HCT116 (cell line): Measurements from ENCODE around the gene SKA1. TPM values are rescaled to one million over a fixed set of nuclear protein-coding genes. Genes with fewer than 3 reads are reported as not detected.

Experiments
- ATAC-seq: fragments of 200-7000 bp; cut with Tn5 transposase; 2 replicates; pipeline ENCODE4 v1.9.1; 2020; ENCODE audit warnings: mild to moderate bottlenecking, moderate library complexity
- BruUV-seq: library from RNA; stranded (reverse); fragments of 400-500 nt; replicated peaks from 2 replicates; lab custom pipeline; 2021; lab: Mats Ljungman, UMichigan
- CTCF ChIA-PET: fragments of 300-600 bp; sonication (Branson Sonifier 250); formaldehyde crosslinking; loops from one replicate; lab custom pipeline; 2021; ENCODE audit warnings: antibody characterized with exemption; lab: Charles Lee
- POLR2A ChIA-PET: fragments of 300-600, 350-600 bp; sonication (Branson Sonifier 250); formaldehyde crosslinking; loops from one replicate; lab custom pipeline; 2021; ENCODE audit warnings: antibody characterized with exemption; lab: Charles Lee
- RAD21 ChIA-PET, 2 experiments: fragments of 300-600 bp; sonication (Branson Sonifier 250); formaldehyde crosslinking; loops; one replicate each; lab custom pipeline; 2023; ENCODE audit warnings: low total read pairs in 2 of 2; ENCODE audit not compliant: uncharacterized antibody in 2 of 2, unreplicated experiment in 2 of 2, low non-redundant PET in 1 of 2; lab: Charles Lee
- DNase-seq: peaks from one replicate; pipeline ENCODE4 v3.0.0-alpha.2; 2010; ENCODE audit warnings: low read depth, low spot score
- H2AFZ ChIP-seq: fragments of 200-600 bp; shearing (Covaris generic), sonication (generic); 2 replicates; pipeline ENCODE4 v1.6.1; 2017; ENCODE audit warnings: low read depth, mixed run types, mixed read lengths, antibody characterized with exemption, low read length; ENCODE audit not compliant: poor library complexity, severe bottlenecking
- H3K27ac ChIP-seq: 2 replicates; pipeline ENCODE4 v1.5.1; 2012; ENCODE audit warnings: low read depth, low read length
- H3K27me3 ChIP-seq: fragments of 200-600 bp; sonication (generic); 2 replicates; pipeline ENCODE4 v1.6.1; 2016; ENCODE audit warnings: mixed run types, low read length, mixed read lengths; ENCODE audit not compliant: insufficient read depth
- H3K36me3 ChIP-seq, 2 experiments: fragments of 200-500 bp in 1 of 2; fragments of 200-600 bp in 1 of 2; sonication (Bioruptor generic) in 1 of 2; sonication (generic) in 1 of 2; 2 replicates each; pipeline versions ENCODE4 v1.5.1 to v1.6.1; 2014 to 2016; ENCODE audit warnings: low read length in 2 of 2, inconsistent platforms in 1 of 2, mixed read lengths in 1 of 2, mixed run types in 1 of 2; ENCODE audit not compliant: insufficient read depth in 2 of 2, control insufficient read depth in 1 of 2
- H3K4me1 ChIP-seq, 2 experiments: fragments of 200-600 bp in 1 of 2; sonication (generic) in 1 of 2; 2 replicates each; pipeline versions ENCODE4 v1.5.1 to v1.6.1; 2012 to 2017; ENCODE audit warnings: low read length in 2 of 2, inconsistent platforms in 1 of 2, mild to moderate bottlenecking in 1 of 2, mixed read lengths in 1 of 2, mixed run types in 1 of 2, moderate library complexity in 1 of 2; ENCODE audit not compliant: insufficient read depth in 2 of 2, control insufficient read depth in 1 of 2
- H3K4me2 ChIP-seq: fragments of 200-600 bp; sonication (generic); 2 replicates; pipeline ENCODE4 v1.6.1; 2017; ENCODE audit warnings: mixed run types, low read length, mixed read lengths
- H3K4me3 ChIP-seq, 2 experiments: fragments of 200-600 bp in 1 of 2; sonication (generic) in 1 of 2; replicated peaks in 1 of 2; 2 replicates each; pipeline ENCODE4 v1.5.1; 2011 to 2016; ENCODE audit warnings: low read length in 2 of 2, control low read depth in 1 of 2, low read depth in 1 of 2, mild to moderate bottlenecking in 1 of 2, mixed read lengths in 1 of 2, mixed run types in 1 of 2
- H3K79me2 ChIP-seq: fragments of 200-600 bp; sonication (generic); 2 replicates; pipeline ENCODE4 v1.6.1; 2017; ENCODE audit warnings: mild to moderate bottlenecking, mixed run types, low read length, moderate library complexity, mixed read lengths; ENCODE audit not compliant: insufficient read depth
- H3K9ac ChIP-seq: fragments of 200-600 bp; sonication (generic); 2 replicates; pipeline ENCODE4 v1.6.1; 2016; ENCODE audit warnings: low read length, mixed read lengths
- H3K9me2 ChIP-seq: fragments of 200-600 bp; sonication (generic), shearing (Covaris generic); 2 replicates; pipeline ENCODE4 v1.6.1; 2017; ENCODE audit warnings: mixed run types, mild to moderate bottlenecking, moderate library complexity; ENCODE audit not compliant: insufficient read depth
- H3K9me3 ChIP-seq, 2 experiments: fragments of 200-500 bp in 1 of 2; fragments of 200-600 bp in 1 of 2; sonication (Bioruptor generic) in 1 of 2; sonication (generic) in 1 of 2; 2 replicates each; pipeline ENCODE4 v1.6.1; 2014 to 2017; ENCODE audit warnings: low read length in 2 of 2, mixed read lengths in 2 of 2, inconsistent platforms in 1 of 2, low read depth in 1 of 2, mild to moderate bottlenecking in 1 of 2, mixed run types in 1 of 2, moderate library complexity in 1 of 2; ENCODE audit not compliant: control insufficient read depth in 1 of 2, insufficient read depth in 1 of 2
- H4K20me1 ChIP-seq: fragments of 200-600 bp; sonication (generic), shearing (Covaris generic); 2 replicates; pipeline ENCODE4 v1.6.1; 2017; ENCODE audit warnings: mixed run types, mild to moderate bottlenecking, moderate library complexity; ENCODE audit not compliant: insufficient read depth
- ATF3 ChIP-seq: IDR thresholded peaks from 2 replicates; pipeline ENCODE4 v1.6.1; 2012
- CEBPB ChIP-seq: IDR thresholded peaks from 2 replicates; pipeline ENCODE4 v1.6.1; 2012; ENCODE audit warnings: low read depth
- EGR1 ChIP-seq: IDR thresholded peaks from 2 replicates; pipeline ENCODE4 v1.6.1; 2012; ENCODE audit warnings: low read depth
- ELF1 ChIP-seq: IDR thresholded peaks from 2 replicates; pipeline ENCODE4 v1.6.1; 2012; ENCODE audit warnings: low read depth, borderline replicate concordance
- EZH2 ChIP-seq: fragments of 200-600 bp; sonication (generic); IDR thresholded peaks from 2 replicates; pipeline ENCODE4 v1.6.1; 2017; ENCODE audit warnings: antibody characterized with exemption, mixed run types
- EZH2phosphoT487 ChIP-seq: fragments of 200-600 bp; IDR thresholded peaks from 2 replicates; pipeline ENCODE4 v1.6.1; 2018; ENCODE audit warnings: antibody characterized with exemption, borderline replicate concordance
- FOSL1 ChIP-seq: IDR thresholded peaks from 2 replicates; pipeline ENCODE4 v1.6.1; 2012; ENCODE audit warnings: low read depth
- JUND ChIP-seq: IDR thresholded peaks from 2 replicates; pipeline ENCODE4 v1.6.1; 2012
- POLR2A ChIP-seq: IDR thresholded peaks from 2 replicates; pipeline ENCODE4 v1.7.0; 2011; ENCODE audit warnings: borderline replicate concordance; ENCODE audit not compliant: insufficient read depth, insufficient read length; ENCODE audit errors: extremely low read depth
- POLR2AphosphoS5 ChIP-seq: IDR thresholded peaks from 2 replicates; pipeline ENCODE4 v1.6.1; 2011; ENCODE audit warnings: mild to moderate bottlenecking, low read depth, low read length, moderate library complexity
- SIN3A ChIP-seq: IDR thresholded peaks from 2 replicates; pipeline ENCODE4 v1.6.1; 2012; ENCODE audit warnings: low read depth
- SP1 ChIP-seq: IDR thresholded peaks from 2 replicates; pipeline ENCODE4 v1.6.1; 2012; ENCODE audit warnings: low read depth
- TCF7L2 ChIP-seq: IDR thresholded peaks from 2 replicates; pipeline ENCODE4 v1.7.0; 2011; ENCODE audit warnings: borderline replicate concordance, inconsistent platforms; ENCODE audit not compliant: insufficient read depth, insufficient read length; ENCODE audit errors: extremely low read depth
- ZNF274 ChIP-seq: fragments of 200-500 bp; sonication (Bioruptor generic); IDR thresholded peaks from 2 replicates; pipeline ENCODE4 v1.6.1; 2014; ENCODE audit warnings: mild to moderate bottlenecking, low read depth, low read length, inconsistent platforms
- intact Hi-C: fragments of 100-400 bp; cut with micrococcal nuclease; formaldehyde crosslinking; loops from 2 replicates; pipeline ENCODE4 v1.10.0; 2022
- total RNA-seq: library from RNA; stranded (reverse); gene quantifications from one replicate; pipeline ENCODE4 v1.2.1, GENCODE V29; 2021; ENCODE audit not compliant: unreplicated experiment
- TF ChIP-seq, protein P1 (sequence below): IDR thresholded peaks from 2 replicates; pipeline ENCODE4 v1.6.1; 2011; ENCODE audit warnings: mild to moderate bottlenecking, low read length, moderate library complexity; ENCODE audit not compliant: insufficient replicate concordance; ENCODE audit errors: extremely low read depth
- TF ChIP-seq, protein P2 (sequence below): IDR thresholded peaks from 2 replicates; pipeline ENCODE4 v1.6.1; 2012; ENCODE audit warnings: low read depth

Gene SKA1
- total RNA-seq, 1 experiment from 2014 or later = 34.5 TPM

GRCh38 chr18:50418650-50419049, 43.8 kb downstream of the SKA1 start:
- intact Hi-C loops = no loop called here
- BruUV-seq = no TSS peak
- POLR2A ChIA-PET = no interaction called here

GRCh38 chr18:50422286-50422898, 47.5 kb downstream of the SKA1 start:
- no peak overlapping the region for H3K4me2 ChIP-seq
- ChIA-PET RAD21 (no interaction called here), CTCF (no interaction called here)
- H4K20me1 ChIP-seq = no peaks in the 10 kb centered on the region
- no peak overlapping the region for H3K27ac ChIP-seq
- no peak overlapping the region for H3K4me3 ChIP-seq
- TF ChIP-seq EGR1 = no peak
- TF ChIP-seq EZH2 = no peak
- no peak for TF ChIP-seq SIN3A
- no peak for TF ChIP-seq JUND
- TF ChIP-seq ATF3 = no peak
- no peak for TF ChIP-seq POLR2AphosphoS5
- TF ChIP-seq POLR2A = no peak
- TF ChIP-seq CEBPB = no peak
- no peak for TF ChIP-seq SP1
- TF ChIP-seq ELF1 = no peak
- no peak for TF ChIP-seq FOSL1
- TF ChIP-seq, protein P1, sequence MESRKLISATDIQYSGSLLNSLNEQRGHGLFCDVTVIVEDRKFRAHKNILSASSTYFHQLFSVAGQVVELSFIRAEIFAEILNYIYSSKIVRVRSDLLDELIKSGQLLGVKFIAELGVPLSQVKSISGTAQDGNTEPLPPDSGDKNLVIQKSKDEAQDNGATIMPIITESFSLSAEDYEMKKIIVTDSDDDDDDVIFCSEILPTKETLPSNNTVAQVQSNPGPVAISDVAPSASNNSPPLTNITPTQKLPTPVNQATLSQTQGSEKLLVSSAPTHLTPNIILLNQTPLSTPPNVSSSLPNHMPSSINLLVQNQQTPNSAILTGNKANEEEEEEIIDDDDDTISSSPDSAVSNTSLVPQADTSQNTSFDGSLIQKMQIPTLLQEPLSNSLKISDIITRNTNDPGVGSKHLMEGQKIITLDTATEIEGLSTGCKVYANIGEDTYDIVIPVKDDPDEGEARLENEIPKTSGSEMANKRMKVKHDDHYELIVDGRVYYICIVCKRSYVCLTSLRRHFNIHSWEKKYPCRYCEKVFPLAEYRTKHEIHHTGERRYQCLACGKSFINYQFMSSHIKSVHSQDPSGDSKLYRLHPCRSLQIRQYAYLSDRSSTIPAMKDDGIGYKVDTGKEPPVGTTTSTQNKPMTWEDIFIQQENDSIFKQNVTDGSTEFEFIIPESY = no peak
- TF ChIP-seq, protein P2, sequence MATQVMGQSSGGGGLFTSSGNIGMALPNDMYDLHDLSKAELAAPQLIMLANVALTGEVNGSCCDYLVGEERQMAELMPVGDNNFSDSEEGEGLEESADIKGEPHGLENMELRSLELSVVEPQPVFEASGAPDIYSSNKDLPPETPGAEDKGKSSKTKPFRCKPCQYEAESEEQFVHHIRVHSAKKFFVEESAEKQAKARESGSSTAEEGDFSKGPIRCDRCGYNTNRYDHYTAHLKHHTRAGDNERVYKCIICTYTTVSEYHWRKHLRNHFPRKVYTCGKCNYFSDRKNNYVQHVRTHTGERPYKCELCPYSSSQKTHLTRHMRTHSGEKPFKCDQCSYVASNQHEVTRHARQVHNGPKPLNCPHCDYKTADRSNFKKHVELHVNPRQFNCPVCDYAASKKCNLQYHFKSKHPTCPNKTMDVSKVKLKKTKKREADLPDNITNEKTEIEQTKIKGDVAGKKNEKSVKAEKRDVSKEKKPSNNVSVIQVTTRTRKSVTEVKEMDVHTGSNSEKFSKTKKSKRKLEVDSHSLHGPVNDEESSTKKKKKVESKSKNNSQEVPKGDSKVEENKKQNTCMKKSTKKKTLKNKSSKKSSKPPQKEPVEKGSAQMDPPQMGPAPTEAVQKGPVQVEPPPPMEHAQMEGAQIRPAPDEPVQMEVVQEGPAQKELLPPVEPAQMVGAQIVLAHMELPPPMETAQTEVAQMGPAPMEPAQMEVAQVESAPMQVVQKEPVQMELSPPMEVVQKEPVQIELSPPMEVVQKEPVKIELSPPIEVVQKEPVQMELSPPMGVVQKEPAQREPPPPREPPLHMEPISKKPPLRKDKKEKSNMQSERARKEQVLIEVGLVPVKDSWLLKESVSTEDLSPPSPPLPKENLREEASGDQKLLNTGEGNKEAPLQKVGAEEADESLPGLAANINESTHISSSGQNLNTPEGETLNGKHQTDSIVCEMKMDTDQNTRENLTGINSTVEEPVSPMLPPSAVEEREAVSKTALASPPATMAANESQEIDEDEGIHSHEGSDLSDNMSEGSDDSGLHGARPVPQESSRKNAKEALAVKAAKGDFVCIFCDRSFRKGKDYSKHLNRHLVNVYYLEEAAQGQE = no peak
- no peak for TF ChIP-seq ZNF274
- TF ChIP-seq EZH2phosphoT487 = no peak
- TF ChIP-seq, all 23 proteins: peak for 0
- Histone ChIP-seq H3K9me2 (no peaks in the 10 kb centered on the region), H3K4me1 (no peaks in the 10 kb centered on the region), H3K9ac (no peak overlapping the region), H3K36me3 (no peaks in the 10 kb centered on the region), H3K9me3 (no peaks in the 10 kb centered on the region), H3K27me3 (no peaks in the 10 kb centered on the region), H3K79me2 (no peaks in the 10 kb centered on the region), H2AFZ (no peak overlapping the region)
- BruUV-seq = no TSS peak
- ATAC-seq (no peak), DNase-seq (no peak)
- POLR2A ChIA-PET = no interaction called here
- intact Hi-C loops = no loop called here

More at GRCh38 chr18:50418650-50419049, 43.8 kb downstream of the SKA1 start:
- Histone ChIP-seq H3K27ac (no peak overlapping the region), H3K4me1 (no peaks in the 10 kb centered on the region), H3K79me2 (no peaks in the 10 kb centered on the region), H3K9ac (no peak overlapping the region), H3K9me2 (no peaks in the 10 kb centered on the region), H3K27me3 (no peaks in the 10 kb centered on the region), H3K36me3 (no peaks in the 10 kb centered on the region), H3K4me3 (no peak overlapping the region), H3K4me2 (no peak overlapping the region), H2AFZ (no peak overlapping the region), H3K9me3 (no peaks in the 10 kb centered on the region), H4K20me1 (no peaks in the 10 kb centered on the region)
- TF ChIP-seq CEBPB (no peak), TCF7L2 (no peak), JUND (no peak)
- ChIA-PET RAD21 (no interaction called here), CTCF (interaction anchor here (1.0 kb wide), 1 partner anchor 62 kb away, joined by 3 read pairs; no protein-coding TSS in a partner anchor)
- DNase-seq (no peak), ATAC-seq (no peak)
